CD1c-positive myeloid dendritic cell (primary cell): Measurements from ENCODE around the gene MYLK.
"Not testable (repeated sequence)": the region's sequence is repeated elsewhere in the genome, so short reads cannot be mapped to it uniquely, and the experiment has no call there.

Source experiments
- DNase-seq: peaks from one replicate; pipeline ENCODE4 v3.0.0-alpha.2; 2016; ENCODE audit errors: extremely low spot score

Gene MYLK, protein sequence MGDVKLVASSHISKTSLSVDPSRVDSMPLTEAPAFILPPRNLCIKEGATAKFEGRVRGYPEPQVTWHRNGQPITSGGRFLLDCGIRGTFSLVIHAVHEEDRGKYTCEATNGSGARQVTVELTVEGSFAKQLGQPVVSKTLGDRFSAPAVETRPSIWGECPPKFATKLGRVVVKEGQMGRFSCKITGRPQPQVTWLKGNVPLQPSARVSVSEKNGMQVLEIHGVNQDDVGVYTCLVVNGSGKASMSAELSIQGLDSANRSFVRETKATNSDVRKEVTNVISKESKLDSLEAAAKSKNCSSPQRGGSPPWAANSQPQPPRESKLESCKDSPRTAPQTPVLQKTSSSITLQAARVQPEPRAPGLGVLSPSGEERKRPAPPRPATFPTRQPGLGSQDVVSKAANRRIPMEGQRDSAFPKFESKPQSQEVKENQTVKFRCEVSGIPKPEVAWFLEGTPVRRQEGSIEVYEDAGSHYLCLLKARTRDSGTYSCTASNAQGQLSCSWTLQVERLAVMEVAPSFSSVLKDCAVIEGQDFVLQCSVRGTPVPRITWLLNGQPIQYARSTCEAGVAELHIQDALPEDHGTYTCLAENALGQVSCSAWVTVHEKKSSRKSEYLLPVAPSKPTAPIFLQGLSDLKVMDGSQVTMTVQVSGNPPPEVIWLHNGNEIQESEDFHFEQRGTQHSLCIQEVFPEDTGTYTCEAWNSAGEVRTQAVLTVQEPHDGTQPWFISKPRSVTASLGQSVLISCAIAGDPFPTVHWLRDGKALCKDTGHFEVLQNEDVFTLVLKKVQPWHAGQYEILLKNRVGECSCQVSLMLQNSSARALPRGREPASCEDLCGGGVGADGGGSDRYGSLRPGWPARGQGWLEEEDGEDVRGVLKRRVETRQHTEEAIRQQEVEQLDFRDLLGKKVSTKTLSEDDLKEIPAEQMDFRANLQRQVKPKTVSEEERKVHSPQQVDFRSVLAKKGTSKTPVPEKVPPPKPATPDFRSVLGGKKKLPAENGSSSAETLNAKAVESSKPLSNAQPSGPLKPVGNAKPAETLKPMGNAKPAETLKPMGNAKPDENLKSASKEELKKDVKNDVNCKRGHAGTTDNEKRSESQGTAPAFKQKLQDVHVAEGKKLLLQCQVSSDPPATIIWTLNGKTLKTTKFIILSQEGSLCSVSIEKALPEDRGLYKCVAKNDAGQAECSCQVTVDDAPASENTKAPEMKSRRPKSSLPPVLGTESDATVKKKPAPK (N-terminal part only)

DNA sequence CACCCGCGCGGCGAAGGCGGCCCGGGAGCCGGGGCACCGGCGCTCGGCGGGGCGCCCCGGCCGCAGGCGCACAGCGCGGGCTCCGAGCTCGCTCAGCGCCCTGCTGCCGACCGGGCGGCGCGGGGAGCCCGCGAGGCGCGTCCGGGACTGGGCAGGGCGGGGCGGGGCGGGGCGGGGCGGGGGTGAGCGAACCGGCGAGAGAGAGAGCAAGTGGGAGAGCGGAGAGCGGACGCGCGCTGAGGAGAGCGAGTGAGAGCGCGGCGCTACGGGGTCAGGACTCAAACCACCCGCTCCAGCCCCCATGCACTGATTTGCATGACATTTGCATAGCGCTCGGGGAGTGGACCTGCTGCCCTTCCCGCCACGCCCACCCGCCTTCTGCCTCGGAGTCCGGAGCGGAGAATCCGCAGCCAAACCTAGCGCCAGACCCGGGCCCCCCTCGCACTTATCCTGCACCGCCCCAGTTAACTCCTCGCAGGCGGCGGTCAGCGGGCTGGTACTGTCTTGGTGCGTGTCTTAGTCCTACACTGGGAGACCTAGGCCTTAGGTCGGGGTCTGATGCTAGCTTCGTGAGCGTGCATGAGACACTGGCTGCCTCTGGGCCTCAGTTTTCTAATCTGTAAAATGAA, at the start of gene MYLK:
TSS of gene MYLK (minus strand) at position 130 of the 629 bp plus-strand sequence. CDS start 90,491 bp downstream, outside the sequence.
- peak; percentile 68 for DNase-seq

DNA sequence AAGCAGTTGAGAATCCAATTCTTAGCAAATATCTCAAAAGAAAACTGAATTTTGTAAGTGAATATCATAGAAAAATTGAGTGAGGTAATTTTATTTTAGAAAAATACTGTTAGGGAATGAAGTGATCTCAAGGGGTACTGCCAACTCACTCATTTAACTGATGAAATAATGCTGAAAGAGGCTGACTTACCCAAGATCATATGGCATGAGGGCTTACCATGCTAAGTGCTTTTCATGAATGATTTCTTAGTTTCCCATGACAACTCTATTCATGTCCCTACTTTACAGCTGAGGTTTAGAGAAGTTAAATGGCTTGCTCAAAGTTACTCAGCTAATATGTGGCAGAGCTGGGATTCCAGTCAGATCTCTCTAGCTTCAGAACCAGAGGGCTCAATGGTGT, 46.3 kb upstream of the MYLK start:
- DNase-seq, result no peak

DNA sequence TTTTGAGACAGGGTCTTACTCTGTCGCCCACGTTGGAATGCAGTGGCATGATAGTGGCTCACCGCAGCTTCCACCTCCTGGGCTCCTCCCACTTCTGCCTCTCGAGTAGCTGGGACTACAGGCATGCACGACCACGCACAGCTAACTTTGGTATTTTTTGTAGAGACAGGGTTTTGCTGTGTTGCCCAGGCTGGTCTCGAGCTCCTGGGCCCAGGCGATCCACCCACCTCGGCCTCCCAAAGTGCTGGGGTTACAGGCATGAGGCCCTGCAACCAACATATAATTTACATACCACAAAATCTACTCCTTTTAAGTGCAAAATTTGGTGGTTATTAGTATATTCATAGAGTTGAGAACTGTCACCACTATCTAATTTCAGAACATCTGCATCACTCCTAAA, 45.2 kb upstream of the MYLK start:
- DNase-seq, result no peak

DNA sequence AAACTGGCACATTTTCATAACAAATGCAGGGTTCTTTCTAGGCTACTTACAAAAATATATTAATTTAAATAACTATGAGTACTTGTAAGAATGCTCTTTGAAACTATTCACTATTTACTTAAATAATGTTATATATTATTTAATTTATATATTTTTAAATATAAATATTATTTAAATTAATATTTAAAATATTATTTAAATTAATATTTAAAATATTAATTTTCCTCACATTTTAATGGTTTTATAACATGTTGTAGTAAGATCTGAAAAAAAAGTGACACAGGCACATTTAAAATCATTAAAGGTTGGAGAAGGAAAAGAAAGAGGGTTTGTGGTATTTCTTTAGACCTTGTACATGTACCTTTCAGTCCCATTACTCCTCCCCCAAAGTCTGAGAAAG, 42.3 kb upstream of the MYLK start:
- no peak for DNase-seq

DNA sequence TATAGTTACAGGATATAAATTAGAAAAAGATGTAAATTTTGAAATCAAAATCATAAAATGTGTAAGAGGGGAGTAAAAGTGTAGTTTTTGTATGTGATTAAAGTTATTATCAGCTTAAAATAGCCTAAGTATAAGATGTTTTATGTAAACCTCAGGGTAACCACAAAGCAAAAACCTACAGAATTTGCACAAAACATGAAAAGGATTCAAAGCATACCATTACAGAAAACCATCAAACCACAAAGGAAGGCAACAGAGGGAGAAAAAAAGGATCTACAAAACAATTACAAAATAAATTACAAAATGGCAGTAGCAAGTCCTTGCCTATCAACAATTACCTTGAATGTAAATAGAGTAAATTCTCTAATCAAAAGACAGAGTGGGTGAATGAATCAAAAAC, 36.7 kb upstream of the MYLK start:
- DNase-seq, result no peak

DNA sequence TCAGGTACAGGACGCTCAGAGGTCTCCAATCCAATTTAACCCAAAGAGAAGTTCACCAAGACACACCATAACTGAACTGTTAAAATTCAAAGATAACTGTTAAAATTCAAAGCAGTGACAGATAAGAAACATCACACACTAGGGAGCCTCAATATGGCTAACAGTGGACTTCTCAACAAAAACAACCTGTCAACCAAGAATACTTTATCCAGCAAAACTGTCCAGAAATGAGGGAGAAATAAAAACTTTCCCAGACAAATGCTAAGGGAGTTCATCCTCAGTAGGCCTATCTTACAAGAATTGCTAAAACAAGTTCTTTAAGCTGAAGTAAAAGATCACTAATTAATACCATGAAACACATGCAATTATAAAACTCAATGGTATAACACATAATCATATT, 36.3 kb upstream of the MYLK start:
- no peak for DNase-seq

DNA sequence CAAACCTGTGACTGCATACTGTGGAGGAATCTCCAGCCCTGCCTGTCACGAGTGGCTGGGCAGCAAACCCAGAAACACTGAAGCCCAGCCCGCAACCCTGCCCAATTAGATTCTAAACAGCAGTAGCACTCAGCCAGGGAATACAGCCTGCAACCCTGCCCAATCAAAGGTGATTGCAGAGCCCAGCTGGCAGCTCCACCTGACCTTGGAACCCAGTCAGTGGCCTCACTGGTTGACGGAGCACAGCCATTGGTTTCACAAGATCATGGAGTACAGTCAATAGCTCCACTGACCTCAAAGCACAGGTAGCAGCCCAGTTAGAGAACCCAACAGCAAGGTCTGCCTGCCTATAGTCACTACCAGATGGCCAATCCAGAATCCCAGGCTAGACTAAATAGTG, 35.2 kb upstream of the MYLK start:
- DNase-seq, result no peak

DNA sequence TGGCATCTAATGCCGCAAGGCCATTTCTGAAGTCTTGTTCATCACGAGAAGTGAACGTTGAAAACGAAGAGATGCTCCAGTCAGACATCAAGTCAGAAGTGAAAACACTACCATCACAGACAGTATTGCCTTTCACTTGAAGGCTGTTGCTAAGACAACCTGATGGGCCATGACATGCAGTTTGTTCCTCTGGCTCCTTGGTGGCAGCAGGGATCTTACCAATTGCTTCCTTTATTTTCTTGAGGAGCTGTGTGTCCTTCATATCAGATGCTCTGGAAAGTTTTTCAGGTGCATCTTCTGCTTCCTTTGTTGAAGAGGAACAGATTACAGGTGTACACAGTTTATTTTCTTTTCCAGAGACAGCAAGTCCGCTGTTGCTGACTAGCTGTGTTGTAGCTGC, 30.7 kb upstream of the MYLK start:
- DNase-seq, result no peak

DNA sequence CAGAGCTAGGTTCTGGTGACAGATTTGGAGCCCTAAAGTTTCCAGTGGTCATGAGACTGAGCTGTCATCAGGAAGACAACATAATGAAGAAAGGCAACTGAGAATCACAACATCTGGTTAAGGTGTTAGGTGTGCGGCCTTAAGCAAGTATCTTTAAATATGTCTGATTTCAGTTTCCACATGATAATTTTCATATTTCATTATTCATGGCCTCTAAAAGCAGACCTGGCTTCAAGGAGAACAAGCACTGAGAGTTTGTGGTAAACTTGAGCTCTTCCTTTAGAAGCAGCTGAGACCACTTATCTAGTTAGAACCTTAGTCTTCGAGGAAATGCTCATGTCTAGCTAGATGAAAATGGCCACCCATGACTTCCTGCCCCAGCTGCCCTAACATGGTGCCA, 25.7 kb upstream of the MYLK start:
- no peak for DNase-seq

DNA sequence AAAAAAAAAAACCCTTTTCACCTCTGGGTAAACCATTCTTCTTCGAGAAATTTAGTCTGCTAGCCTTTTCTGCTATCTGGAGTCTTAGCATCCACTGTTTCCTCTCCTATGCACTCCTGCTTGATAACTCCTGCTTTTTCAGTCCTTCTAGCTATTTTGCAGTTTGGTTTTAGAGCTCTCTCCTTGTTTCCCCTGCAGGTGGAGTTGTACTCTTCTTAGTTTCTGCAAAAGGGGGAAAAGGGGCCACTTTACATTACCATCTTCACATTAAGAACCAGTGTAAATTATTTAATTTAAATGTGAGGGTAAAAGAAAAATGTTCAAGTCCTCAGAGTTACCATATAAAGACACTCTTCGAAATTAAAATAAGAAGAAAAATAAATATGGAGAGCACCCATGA, 23.6 kb upstream of the MYLK start:
- no peak for DNase-seq

DNA sequence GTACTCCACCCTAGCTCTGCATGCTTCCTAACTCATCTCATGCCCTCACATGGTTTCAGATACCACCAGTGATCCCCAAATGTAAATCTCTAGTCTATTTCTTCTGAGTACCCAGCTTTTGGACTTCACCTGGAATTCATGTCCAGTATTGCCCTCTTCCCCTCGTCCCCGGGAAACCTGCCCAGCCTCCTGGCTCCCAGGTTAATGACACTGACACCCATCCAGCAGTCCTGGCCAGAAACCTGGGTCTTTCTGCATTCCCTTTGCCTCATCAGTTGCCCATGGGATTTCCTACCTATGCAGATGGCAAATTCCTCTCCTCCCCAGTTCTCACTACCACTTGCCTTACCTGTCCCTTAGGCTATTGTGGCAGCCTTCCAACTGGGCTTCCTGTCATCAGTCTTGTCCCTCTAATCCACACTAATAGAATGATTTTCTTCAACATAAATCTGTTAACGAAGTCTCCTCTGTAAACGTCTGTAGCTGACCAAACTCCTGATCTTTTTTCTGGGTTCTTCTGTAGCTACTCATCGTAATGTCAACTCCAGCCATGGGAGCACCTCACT, 15.3 kb upstream of the MYLK start:
- DNase-seq, result no peak

DNA sequence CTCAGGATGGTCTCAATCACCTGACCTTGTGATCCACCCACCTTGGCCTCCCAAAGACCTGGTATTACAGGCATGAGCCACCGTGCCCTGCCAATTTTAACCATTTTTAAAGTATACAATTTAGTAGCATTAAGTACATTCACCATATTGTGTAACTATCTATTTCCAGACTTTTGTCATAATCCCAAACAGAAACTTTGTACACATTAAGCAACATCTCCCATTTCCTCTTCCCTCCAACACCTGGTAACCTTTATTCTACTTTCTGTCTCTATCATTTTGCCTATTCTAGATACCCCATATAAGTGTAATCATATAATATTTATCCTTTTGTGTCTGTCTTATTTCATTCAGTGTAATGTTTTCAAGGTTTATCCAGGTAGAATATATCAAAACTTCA, 8.9 kb upstream of the MYLK start:
- DNase-seq, result no peak

DNA sequence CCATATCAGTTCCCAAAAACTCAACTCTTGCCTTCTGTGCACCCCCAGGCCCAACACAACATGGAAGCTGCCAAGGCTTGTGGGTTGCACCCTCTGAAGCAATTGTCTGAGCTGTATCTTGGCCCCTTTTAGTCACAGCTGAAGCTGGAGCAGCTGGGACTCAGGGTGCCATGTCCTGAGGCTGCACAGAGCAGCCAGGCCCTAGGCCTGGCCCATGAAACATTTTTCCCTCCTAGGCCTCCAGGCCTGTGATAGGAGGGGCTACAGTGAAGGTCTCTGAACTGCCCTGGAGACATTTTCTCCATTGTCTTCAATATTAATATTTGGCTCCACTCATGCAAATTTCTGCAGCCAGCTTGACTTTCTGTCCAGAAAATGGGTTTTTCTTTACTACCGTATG, 8.1 kb upstream of the MYLK start:
- no peak for DNase-seq

DNA sequence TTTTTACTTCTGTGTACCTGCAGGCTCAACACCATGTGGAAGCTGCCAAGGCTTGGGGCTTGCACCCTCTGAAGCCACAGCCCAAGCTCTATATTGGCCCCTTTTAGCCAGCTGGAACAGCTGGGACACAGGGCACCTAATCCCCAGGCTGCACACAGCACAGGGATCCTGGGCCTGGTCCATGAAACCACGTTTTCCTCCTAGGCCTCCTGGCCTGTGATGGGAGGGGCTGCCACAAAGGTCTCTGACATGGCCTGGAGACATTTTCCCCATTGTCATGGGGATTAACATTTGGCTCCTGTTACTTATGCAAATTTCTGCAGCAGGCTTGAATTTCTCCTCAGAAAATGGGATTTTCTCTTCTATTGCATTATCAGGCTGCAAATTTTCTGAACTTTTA, 6.9 kb upstream of the MYLK start:
- DNase-seq, result not testable (repeated sequence)

DNA sequence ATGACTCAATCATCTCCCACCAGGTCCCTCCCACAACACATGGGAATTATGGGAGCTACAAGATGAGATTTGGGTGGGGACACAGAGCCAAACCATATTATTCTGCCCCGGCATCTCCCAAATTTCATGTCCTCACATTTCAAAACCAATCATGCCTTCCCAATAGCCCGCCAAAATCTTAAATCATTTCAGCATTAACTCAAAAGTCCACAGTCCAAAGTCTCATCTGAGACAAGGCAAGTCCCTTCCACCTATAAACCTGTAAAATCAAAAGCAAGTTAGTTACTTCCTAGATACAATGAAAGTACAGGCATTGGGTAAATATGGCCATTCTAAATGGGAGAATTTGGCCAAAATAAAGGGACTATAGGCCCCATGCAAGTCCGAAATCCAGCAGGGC, 6.0 kb upstream of the MYLK start:
- not testable (repeated sequence) for DNase-seq

DNA sequence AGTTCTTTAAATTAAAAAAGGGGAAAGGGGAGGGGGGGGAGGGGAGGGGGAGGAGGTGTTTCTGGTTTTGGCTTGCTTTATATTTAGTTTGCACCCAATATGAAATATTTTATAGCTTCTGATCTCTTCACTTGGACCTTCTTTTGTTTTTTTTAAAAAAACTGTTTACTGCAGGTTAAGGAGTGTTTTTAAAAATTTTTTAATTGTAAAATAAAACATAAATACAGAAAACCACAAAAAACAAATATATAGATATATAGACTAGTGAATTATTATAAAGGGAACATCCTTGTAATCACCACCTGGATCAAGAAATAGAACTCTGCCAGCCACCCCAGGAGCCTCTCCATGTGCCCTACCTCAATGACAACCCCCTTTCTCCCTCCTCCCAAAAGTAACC, 861 bp upstream of the MYLK start:
- DNase-seq, result no peak

DNA sequence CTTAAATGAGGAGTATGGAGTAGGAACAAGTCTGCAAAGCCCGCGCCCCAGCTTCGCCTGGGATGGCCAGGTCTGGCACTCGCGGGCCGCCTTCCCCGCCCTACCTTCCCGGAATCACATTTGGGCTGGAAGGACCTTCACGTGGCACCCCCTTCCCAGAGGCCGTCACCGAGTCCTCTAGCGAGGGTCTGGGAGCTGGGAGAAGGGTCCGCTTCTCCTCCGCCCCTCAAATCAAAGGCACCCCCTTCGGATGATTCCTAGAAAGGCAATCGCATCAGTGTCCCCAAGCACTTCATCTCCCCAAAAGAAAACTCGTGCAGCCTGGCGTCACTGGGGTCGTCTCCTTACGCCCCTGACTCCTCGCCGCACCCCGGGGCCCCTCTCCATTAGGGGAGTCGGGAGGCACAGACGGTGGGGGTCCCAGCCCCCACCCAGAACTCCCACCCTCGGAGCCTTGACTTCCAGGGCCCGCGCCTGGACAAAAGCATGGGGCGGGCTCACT, 380 bp downstream of the MYLK start:
- no peak for DNase-seq

DNA sequence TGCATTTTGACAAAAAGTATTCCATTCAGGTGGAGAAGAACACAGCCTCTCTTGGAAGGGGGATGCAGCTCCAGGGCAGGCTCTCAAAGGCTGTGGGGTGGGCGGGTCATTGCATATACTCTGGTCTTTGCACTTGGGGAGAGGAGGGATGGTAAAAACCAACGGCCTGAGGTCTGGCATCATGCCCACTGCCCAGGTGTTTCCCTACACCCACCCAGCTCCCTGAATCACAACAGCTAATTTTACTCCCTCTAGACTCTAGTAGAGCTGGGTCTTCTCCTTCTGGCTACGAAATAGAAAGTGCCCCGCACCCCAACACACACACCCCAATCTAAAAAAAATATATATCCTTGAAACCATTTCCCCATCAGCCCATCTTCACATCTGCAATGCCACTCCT, 1.0 kb downstream of the MYLK start:
- no peak for DNase-seq

DNA sequence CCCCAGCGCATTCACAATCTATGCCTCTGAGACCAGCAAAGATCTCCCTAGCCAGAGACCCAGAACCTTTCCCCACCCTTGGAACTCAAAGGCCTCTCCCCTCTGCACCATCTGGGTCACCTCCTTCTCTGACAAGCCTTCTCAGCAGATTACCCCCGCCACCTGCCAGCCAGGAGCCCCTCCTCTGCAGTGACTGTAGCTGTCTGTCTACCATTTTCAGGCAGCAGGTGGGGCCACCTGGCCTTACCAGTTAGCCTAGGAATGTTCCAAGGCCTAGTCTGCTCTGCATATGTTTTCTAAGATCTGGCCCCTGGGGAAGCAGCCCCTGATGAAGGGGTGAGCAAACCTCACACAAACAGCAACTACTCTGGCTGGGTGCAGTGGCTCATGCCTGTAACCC, 2.4 kb downstream of the MYLK start:
- no peak for DNase-seq

DNA sequence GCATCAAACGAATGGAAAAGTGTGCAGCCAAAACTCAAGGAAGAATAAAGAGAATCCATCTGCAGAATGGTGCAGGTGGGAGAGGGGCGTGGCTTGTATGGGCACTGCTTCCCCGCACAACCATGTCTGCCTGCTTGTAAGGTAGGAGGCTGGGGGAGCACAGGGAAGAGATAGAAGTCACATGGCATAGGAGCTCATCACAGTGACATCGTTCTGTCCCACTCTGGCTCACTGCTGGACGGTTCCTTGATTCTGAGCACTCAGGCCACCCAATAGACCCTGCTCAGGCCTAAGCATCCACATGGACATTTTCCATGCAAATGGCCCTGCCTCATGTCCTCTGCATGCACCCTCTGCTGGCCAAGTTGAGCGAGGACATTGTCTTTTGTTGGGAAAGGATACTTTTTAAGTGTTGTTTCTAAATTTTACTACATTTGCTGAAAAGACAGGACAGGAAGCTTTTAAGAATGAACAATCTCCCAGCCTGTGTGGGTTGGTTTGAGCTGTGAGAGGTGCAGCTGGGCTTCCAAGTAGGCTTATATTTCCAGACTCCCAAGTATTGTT, 3.1 kb downstream of the MYLK start:
- DNase-seq, result no peak

DNA sequence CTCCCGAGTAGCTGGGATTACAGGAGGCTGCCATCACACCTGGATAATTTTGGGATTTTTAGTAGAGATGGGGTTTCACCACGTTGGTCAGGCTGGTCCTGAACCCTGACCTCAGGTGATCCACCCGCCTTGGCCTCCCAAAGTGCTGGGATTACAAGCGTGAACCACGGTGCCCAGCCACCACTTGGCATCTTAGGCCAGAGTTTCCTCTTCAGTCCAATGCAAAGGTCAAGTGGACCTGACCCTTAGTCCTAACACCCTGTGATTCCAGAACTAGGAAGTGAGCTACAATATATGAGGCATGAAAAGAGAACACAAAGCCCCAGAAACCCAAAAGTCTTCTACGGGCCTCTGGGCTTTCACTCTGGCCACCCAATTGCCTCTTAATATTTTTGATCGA, 5.3 kb downstream of the MYLK start:
- no peak for DNase-seq
